Fibroblast of lung (primary cell): Measurements from ENCODE around the gene CCP110.

Experiments
- EZH2 ChIP-seq: IDR thresholded peaks from 2 replicates; pipeline ENCODE4 v1.5.1; 2012; ENCODE audit warnings: low read length, control low read depth, mild to moderate bottlenecking; ENCODE audit errors: missing control alignments
- TF ChIP-seq, protein P1 (sequence below), 2 donors: IDR thresholded peaks in 1 of 2; conservative IDR thresholded peaks in 1 of 2; 1 replicate in 1 of 2; 2 replicates in 1 of 2; pipeline ENCODE4 v1.5.1; 2011 to 2012; ENCODE audit warnings: low read length in 2 of 2, control low read depth in 1 of 2, inconsistent platforms in 1 of 2, low read depth in 1 of 2, mild to moderate bottlenecking in 1 of 2

DNA sequence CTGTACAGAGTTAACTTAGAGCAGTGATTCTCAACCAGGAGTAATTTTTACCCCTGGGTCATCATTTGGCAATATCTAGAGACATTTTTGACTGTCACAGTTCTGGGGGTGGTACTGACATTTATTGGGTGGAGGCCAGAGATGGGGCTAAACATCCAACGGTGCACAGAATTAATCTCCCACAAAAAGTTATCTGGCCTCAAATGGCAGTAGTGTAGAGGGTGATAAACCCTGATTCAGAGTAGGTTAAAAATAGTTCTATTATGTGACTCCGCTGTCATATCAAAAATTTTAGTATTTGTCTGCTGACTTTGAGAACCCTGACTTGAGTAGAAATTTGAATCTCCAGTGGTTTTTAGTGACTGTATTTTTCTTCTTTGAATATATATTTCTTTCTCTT lies 50.9 kb downstream of the CCP110 start:
- TF ChIP-seq, protein P1, sequence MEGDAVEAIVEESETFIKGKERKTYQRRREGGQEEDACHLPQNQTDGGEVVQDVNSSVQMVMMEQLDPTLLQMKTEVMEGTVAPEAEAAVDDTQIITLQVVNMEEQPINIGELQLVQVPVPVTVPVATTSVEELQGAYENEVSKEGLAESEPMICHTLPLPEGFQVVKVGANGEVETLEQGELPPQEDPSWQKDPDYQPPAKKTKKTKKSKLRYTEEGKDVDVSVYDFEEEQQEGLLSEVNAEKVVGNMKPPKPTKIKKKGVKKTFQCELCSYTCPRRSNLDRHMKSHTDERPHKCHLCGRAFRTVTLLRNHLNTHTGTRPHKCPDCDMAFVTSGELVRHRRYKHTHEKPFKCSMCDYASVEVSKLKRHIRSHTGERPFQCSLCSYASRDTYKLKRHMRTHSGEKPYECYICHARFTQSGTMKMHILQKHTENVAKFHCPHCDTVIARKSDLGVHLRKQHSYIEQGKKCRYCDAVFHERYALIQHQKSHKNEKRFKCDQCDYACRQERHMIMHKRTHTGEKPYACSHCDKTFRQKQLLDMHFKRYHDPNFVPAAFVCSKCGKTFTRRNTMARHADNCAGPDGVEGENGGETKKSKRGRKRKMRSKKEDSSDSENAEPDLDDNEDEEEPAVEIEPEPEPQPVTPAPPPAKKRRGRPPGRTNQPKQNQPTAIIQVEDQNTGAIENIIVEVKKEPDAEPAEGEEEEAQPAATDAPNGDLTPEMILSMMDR (conservative IDR thresholded peaks at IDR 0.05 in 1 of 2, IDR thresholded peaks at IDR 0.05 in 1 of 2; ENCODE audit: low read depth in 1 of 2, low read length in 2 of 2), result no peak
- no peak for TF ChIP-seq EZH2
